ENCODE results near the gene GFRA4. TPM values are rescaled to one million over a fixed set of nuclear protein-coding genes. Genes with fewer than 3 reads are reported as not detected.

GFRA4 gene
- total and polyA plus RNA-seq, 9 donors, result 0.22 TPM; not detected in 8

DNA sequence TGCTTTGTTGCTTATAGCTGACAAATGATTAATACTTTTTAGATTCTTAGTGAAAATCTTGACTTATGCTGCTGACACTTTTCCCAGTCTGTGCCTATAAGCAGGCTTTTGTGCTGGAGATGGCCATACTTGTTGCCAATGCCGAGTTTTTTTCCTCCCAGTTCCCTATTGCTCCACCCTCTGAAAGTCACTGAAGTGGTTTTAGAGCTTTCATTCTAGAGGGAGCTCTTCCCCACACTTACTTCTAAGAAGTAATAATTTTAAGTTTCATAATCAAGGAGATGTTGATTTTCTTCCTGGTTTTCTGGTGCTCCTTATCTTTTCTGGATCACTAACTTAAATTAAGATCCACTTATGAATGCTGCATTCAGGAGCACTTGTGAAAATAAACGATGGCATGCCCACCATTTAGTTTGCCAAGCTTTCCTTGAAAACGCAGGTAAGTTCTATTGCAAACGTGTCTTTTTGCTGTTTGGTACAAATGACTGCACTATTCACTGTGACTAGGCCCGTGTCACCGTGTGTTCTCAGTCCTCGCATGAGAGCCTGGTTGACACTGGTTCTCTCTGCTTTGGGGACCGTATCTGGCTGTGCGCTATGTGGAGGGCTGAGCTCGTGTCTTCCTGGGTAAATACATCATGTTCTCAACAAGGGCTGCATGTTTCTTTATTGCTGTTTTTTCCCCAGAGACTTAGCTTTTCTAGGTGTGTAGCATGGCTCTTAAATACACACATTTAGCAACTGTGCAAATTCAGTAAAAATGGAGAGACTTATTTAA, 50.2 kb downstream of the GFRA4 start:
- DNase-seq, result no peak
- Histone ChIP-seq H3K27ac (no peak overlapping the region), H3K36me3 (no peaks in the 10 kb centered on the region), H3K9me3 (no peaks in the 10 kb centered on the region), H3K27me3 (no peaks in the 10 kb centered on the region), H3K4me1 (ENCODE audit: insufficient read depth) (no peaks in the 10 kb centered on the region), H3K4me3 (no peak overlapping the region)
- no peak for TF ChIP-seq POLR2A (IDR thresholded peaks at IDR 0.05)
- TF ChIP-seq EP300 (IDR thresholded peaks at IDR 0.05), result no peak
- TF ChIP-seq CTCF (IDR thresholded peaks at IDR 0.05), result no peak
- intact Hi-C loops (cut with DNase I), result no loop called here
- WGBS, 3 donors, result 86 to 92% (median 92%) methylated on average over 10 of the region's 10 CpGs

GRCh38 chr20:3611901-3612300, 51.3 kb downstream of the GFRA4 start:
- TF ChIP-seq EP300 (IDR thresholded peaks at IDR 0.05) (no peak), CTCF (IDR thresholded peaks at IDR 0.05) (no peak), POLR2A (IDR thresholded peaks at IDR 0.05) (no peak)
- Histone ChIP-seq H3K36me3 (no peaks in the 10 kb centered on the region), H3K27ac (no peak overlapping the region), H3K4me1 (ENCODE audit: insufficient read depth) (no peaks in the 10 kb centered on the region), H3K27me3 (no peaks in the 10 kb centered on the region), H3K9me3 (no peaks in the 10 kb centered on the region), H3K4me3 (no peak overlapping the region)
- WGBS, 3 donors, result 41 to 59% (median 58%) methylated on average over 1 of the region's 1 CpG
- intact Hi-C loops (cut with DNase I), result no loop called here
- DNase-seq, result no peak

Other genes with a start within 250 kb of the GFRA4 start
- 10 to 100 TPM; 13.1 to 34.3 (median 23.6) TPM for gene ATRN, start 192.4 kb downstream of the GFRA4 start, total RNA-seq
- gene ATRN, start 192.4 kb downstream of the GFRA4 start, polyA plus RNA-seq, result 10 to 100 TPM; 10.3 to 46.2 TPM
- 10 to 100 TPM; 12.4 to 68.1 (median 26.1) TPM for gene ADAM33, start 18.6 kb upstream of the GFRA4 start, total RNA-seq
- 10 to 100 TPM; 23.3 to 34.1 TPM for gene ADAM33, start 18.6 kb upstream of the GFRA4 start, polyA plus RNA-seq
- 1 to 10 TPM in 5 of 7 donors, under 1 TPM in 2; 0.48 to 9.1 (median 1.7) TPM for gene SIGLEC1, start 49.2 kb upstream of the GFRA4 start, total RNA-seq
- gene SIGLEC1, start 49.2 kb upstream of the GFRA4 start, polyA plus RNA-seq, result 10 to 100 TPM in 1 of 2 donors, 1 to 10 TPM in 1; 3.3 to 11.5 TPM
- 10 to 100 TPM in 3 of 7 donors, 1 to 10 TPM in 4; 5.9 to 22.8 (median 7.4) TPM for gene HSPA12B, start 69.3 kb upstream of the GFRA4 start, total RNA-seq
- gene HSPA12B, start 69.3 kb upstream of the GFRA4 start, polyA plus RNA-seq, result 10 to 100 TPM in 1 of 2 donors, 1 to 10 TPM in 1; 4.6 to 14.3 TPM
- 100 to 1,000 TPM in 1 of 7 donors, 10 to 100 TPM in 6; 24.6 to 124 (median 69.1) TPM for gene ADISSP, start 104.4 kb upstream of the GFRA4 start, total RNA-seq
- gene ADISSP, start 104.4 kb upstream of the GFRA4 start, polyA plus RNA-seq, result 100 to 1,000 TPM in 1 of 2 donors, 10 to 100 TPM in 1; 11.5 to 103 TPM
- 10 to 100 TPM in 1 of 7 donors, 1 to 10 TPM in 2, under 1 TPM in 2, not detected in 2; 0.43 to 27.9 (median 1.4) TPM for gene SPEF1, start 118.0 kb upstream of the GFRA4 start, total RNA-seq
- gene SPEF1, start 118.0 kb upstream of the GFRA4 start, polyA plus RNA-seq, result under 1 TPM in 1 of 2 donors, not detected in 1; 0.54 TPM
- 100 to 1,000 TPM in 2 of 7 donors, 10 to 100 TPM in 5; 43.8 to 119 (median 97.8) TPM for gene CENPB, start 123.3 kb upstream of the GFRA4 start, total RNA-seq
- 10 to 100 TPM; 15.4 to 67.1 TPM for gene CENPB, start 123.3 kb upstream of the GFRA4 start, polyA plus RNA-seq
- gene CDC25B, start 132.9 kb upstream of the GFRA4 start, total RNA-seq, result 10 to 100 TPM; 19.1 to 47.8 (median 35.6) TPM
- 10 to 100 TPM; 17.9 to 29.0 TPM for gene CDC25B, start 132.9 kb upstream of the GFRA4 start, polyA plus RNA-seq
- gene AP5S1, start 157.1 kb upstream of the GFRA4 start, total RNA-seq, result 10 to 100 TPM in 5 of 7 donors, 1 to 10 TPM in 2; 6.8 to 15.3 (median 12.0) TPM
- 1 to 10 TPM; 2.9 to 6.8 TPM for gene AP5S1, start 157.1 kb upstream of the GFRA4 start, polyA plus RNA-seq
- gene MAVS, start 183.4 kb upstream of the GFRA4 start, total RNA-seq, result 10 to 100 TPM; 14.2 to 50.5 (median 34.5) TPM
- gene MAVS, start 183.4 kb upstream of the GFRA4 start, polyA plus RNA-seq, result 10 to 100 TPM; 28.6 to 35.1 TPM
- gene PANK2, start 226.0 kb upstream of the GFRA4 start, total RNA-seq, result 10 to 100 TPM; 22.2 to 34.9 (median 33.9) TPM
- 10 to 100 TPM; 20.0 to 39.5 TPM for gene PANK2, start 226.0 kb upstream of the GFRA4 start, polyA plus RNA-seq

Measured in ovary (tissue), 9 donors.